HG02884 (cell line): Measurements from ENCODE around the gene HK2.
"Not testable (repeated sequence)": the region's sequence is repeated elsewhere in the genome, so short reads cannot be mapped to it uniquely, and the experiment has no call there.

ENCODE experiments used
- ATAC-seq: cut with Tn5 transposase; IDR thresholded peaks from one replicate; pipeline ENCODE4 v1.9.1; 2021; ENCODE audit warnings: mild to moderate bottlenecking, moderate library complexity; ENCODE audit not compliant: unreplicated experiment

The HK2 gene

GRCh38 chr2:74834792-74835755 is 1.1 kb downstream of the HK2 start:
- ATAC-seq = peak; percentile 47

GRCh38 chr2:74835831-74836674 is 2.1 kb downstream of the HK2 start:
- ATAC-seq = no peak

- ATAC-seq = no peak
These were observed 2.9 kb downstream of the HK2 start for GRCh38 chr2:74836675-74837401.

GRCh38 chr2:74841641-74842040 is 7.7 kb downstream of the HK2 start:
- no peak for ATAC-seq

- no peak for ATAC-seq
These were observed 9.5 kb downstream of the HK2 start for GRCh38 chr2:74843433-74843832.

- ATAC-seq = peak; percentile 89
These were observed 10.0 kb downstream of the HK2 start for GRCh38 chr2:74843899-74844298.

- ATAC-seq = no peak
These were observed 10.8 kb downstream of the HK2 start for GRCh38 chr2:74844752-74845151.

- no peak for ATAC-seq
These were observed 11.4 kb downstream of the HK2 start for GRCh38 chr2:74845217-74845751.

- ATAC-seq = no peak
These were observed 12.1 kb downstream of the HK2 start for GRCh38 chr2:74845991-74846390.

GRCh38 chr2:74846481-74846880 is 12.6 kb downstream of the HK2 start:
- no peak for ATAC-seq

- ATAC-seq = no peak
These were observed 13.3 kb downstream of the HK2 start for GRCh38 chr2:74847070-74847858.

GRCh38 chr2:74849228-74849892 is 15.4 kb downstream of the HK2 start:
- ATAC-seq = peak; percentile 77

GRCh38 chr2:74850496-74851190 is 16.7 kb downstream of the HK2 start:
- no peak for ATAC-seq

- ATAC-seq = no peak
These were observed 17.3 kb downstream of the HK2 start for GRCh38 chr2:74851191-74851566.

- ATAC-seq = not testable (repeated sequence)
These were observed 19.4 kb downstream of the HK2 start for GRCh38 chr2:74853360-74853759.

GRCh38 chr2:74854401-74854800 is 20.5 kb downstream of the HK2 start:
- ATAC-seq = no peak

GRCh38 chr2:74855114-74855707 is 21.3 kb downstream of the HK2 start:
- not testable (repeated sequence) for ATAC-seq

- ATAC-seq = no peak
These were observed 22.2 kb downstream of the HK2 start for GRCh38 chr2:74856004-74856578.
